HuH-7 (cell line): ENCODE measurements around the gene ALDH1A1.

ENCODE experiments used
- DNase-seq: peaks from one replicate; pipeline ENCODE4 v3.0.0; 2011; ENCODE audit warnings: low spot score

The ALDH1A1 gene

GRCh38 chr9:72855890-72856523 is 96.8 kb downstream of the ALDH1A1 start:
- no peak for DNase-seq

- no peak for DNase-seq
These were observed 97.5 kb downstream of the ALDH1A1 start for GRCh38 chr9:72855321-72855720.
